ENCODE data around the gene MFSD6.

The MFSD6 gene

DNA sequence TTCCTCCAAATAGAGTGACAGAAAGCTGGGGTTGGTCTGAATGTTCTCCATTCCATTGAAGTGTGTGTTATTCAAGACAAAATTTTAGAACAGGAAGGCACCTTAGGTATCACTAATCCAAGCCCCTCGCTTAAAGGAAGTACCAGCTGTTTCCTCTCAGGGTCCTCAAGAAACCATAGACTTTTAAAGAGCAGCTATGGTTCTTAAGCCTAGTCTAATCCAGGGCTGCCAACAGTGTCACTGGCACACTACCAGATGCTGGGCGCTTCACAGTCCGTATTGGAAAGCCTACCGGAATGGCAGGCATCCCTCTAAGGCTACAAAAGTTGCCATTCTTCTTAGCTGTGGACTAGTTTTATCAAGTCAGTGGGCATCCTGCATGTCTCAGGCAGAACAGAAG is 124.4 kb downstream of the MFSD6 start:
- no peak for DNase-seq (ENCODE audit: low read depth)

DNA sequence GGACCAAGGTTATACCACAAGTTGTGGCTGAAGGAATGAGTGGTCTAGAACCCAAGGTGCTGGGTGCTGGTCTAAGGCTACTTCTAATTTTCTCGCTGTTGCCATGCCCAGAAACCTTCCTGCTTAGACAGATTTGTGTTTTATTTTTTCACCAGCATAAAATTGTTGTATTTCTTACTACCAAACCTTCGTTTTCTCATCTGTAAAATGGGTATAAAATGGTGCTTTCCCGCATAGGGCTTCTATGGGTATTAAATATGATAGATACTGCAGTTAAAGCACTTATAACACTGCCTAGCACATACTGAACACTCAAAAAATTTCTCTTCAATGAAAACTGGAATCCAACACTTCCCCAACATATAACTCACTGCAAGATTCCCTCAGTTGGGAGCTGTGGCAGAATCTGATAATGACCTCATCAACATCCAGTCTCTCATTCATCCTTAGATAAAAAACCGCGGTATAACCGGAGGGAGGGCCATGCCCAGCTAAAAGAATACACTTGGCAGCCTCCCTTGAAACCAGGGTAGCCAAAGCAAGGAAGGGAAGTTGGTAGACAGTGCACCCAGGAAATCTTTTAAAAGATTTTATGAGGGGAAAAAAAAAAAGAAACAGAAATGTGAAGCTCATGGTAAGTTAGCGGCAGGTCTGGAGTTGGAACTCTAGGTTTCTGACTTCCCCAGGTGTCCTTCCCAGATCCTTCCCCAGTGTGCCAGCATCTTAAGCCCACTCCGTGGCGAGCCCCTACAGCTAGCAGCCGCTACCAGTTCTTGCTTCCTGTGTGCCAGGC is 125.2 kb downstream of the MFSD6 start:
- no peak for DNase-seq (ENCODE audit: low read depth)

DNA sequence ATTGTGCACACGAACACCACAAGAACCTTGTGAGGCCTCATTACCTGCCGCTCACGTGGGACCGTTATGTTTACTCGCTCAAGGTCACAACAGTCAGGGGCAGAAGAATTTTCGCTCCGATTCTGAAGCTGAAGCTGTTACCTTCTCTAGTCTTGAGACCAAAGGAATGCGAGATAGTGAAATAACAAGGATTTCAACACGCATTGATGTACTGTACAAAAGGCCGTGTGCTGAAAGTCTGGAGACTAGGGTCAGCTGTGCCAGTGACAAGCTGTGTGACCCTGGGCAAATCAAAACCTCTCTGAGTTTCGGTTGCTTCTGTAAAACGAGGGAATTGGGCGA is 125.8 kb downstream of the MFSD6 start:
- DNase-seq (ENCODE audit: low read depth), result peak; percentile 40

DNA sequence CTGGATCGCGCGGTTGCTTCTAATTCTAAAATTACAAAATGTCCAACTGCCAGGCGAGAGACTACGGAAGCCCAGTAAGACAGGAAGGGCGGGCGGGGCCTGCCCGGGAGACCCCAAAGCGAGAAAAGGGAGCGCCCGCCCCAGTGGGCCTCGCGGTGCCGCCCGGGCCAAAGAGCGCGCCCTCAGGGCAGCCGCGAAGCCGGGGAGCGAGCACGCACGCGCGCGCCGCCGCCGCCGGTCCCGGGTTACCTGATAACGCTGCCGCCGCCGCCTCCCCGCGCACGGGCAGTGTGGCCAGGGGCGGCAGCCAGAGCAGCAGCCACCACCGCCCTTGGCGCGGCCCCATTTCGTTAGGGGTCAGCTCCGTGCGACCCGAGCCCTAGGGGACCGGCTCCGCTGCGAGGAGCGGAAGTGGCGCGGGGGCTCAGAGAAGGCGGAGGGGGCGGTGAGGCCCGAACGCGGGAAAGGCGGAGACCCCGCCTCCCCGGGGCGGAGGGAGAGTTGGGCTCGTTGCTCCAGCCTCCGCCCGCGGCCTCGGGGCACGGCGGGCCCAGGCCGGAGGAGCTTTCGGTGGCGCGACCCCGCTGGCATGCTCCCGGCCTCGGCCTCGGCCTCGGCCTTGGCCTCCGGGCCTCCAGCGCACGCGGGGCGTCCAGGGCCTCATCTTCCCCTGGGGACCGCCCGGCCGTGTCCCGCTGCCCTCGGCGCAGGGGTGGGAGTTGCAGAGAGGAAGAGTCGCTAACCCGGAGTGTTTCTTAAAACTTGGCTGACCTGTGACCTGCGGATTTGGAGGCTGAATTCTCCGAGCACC is 126.4 kb downstream of the MFSD6 start, which contains the start of gene NEMP2:
NEMP2 (minus strand) TSS at position 413 of the 811 bp plus-strand sequence; CDS start at position 346, 67 bp downstream.
- peak; percentile 77 for DNase-seq (ENCODE audit: low read depth)

DNA sequence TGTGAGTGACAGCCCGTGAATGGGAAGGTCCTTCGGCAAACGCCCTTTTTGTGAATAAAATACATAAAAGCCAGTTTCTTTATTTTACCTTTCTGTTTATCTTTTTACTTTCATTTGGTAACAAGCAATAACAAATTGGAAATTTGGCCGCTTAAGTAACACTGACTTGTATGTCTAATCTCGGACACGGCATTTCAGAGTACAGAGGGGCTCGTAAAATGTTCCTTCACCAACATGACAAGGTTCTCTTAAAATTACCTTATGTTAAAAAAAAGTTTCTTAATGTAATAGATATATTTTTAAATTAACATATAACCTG is 126.9 kb downstream of the MFSD6 start:
- DNase-seq (ENCODE audit: low read depth), result no peak

DNA sequence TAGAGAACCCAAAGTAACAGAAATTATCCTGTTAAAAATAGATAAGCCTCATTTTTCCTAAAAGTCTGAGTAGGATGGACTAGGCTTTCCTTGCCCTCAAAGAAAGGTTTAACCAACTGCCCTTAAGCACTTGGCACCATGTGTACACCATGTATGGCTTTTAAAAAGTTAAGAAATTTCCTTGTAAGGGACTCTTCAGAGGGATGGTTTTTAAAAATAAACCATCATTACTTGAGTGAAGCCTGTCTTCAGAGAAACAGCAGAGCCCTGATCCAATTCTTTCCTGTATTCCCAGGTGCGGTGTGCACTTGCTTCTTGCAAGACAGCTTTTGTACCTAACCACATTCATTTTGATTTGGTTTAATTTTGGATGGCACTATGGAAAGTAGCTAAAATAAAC is 127.4 kb downstream of the MFSD6 start:
- no peak for DNase-seq (ENCODE audit: low read depth)

DNA sequence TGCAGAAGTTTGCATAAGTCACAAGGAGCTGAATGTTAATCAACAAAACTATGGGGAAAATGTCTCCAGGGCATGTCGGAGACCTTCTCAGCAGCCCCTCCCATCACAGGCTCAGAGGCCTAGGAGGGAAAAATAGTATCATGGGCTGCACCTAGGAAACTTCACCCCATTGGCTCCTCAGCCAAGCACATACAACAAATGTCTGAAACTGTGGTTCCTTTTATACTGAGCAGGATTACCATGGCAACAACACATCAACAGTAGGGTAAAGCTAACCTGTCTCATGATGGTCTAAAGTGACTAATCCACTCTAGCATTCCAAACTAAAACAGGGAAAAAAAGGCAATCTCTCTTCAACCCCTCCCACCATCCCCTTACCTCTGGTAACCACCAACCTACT is 129.6 kb downstream of the MFSD6 start:
- no peak for DNase-seq (ENCODE audit: low read depth)

DNA sequence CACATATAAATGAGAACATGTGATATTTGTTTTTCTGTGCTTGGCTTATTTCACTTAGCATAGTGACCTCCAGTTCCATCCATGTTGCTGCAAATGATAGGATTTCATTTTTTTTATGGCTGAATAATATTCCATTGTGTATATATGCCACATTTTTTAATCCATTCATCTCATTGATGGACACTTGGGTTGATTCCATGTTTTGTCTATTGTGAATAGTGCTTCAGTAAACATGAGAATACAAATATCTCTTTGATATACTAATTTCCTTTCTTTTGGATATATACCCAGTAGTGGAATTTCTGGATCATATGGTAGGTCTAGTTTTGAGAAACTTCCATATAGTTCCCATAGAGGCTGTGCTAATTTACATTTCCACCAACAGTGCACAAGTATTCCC is 130.0 kb downstream of the MFSD6 start:
- DNase-seq (ENCODE audit: low read depth), result no peak

DNA sequence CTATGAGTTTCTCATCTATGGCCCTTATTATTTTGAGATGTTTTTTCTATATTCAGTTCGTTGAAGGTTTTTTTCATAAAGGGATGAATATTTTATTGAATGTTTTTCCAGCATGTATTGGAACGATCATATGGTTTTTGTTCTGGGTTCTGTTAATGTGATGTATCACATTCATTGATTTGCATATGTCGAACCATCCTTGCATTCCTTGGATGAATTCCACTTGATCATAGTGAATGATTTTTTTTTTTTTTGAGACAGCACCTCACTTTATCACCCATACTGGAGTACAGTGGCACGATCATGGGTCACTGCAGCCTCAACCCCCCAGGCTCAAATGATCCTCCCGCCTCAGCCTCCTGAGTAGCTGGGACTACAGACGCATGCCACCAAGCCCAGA is 131.9 kb downstream of the MFSD6 start:
- DNase-seq (ENCODE audit: low read depth), result no peak

DNA sequence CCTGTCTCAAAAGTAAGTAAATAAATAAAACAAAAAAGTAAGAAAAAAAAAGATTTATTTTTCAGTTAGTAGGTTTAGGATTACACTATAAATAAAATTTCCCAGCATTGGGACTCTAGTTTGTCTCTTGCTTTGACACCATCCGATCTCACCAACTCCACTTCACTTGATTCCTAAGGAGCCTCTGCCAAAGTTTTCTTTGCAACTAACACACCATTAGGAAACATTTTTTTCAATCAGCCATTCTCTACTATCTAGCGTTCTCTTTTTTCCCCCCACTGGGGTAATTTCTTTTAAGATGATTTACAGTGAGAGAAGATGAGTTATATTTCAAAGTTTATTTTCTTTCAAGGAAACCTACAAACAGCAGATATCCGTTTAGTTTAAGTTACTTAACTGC is 136.9 kb downstream of the MFSD6 start:
- no peak for DNase-seq (ENCODE audit: low read depth)

DNA sequence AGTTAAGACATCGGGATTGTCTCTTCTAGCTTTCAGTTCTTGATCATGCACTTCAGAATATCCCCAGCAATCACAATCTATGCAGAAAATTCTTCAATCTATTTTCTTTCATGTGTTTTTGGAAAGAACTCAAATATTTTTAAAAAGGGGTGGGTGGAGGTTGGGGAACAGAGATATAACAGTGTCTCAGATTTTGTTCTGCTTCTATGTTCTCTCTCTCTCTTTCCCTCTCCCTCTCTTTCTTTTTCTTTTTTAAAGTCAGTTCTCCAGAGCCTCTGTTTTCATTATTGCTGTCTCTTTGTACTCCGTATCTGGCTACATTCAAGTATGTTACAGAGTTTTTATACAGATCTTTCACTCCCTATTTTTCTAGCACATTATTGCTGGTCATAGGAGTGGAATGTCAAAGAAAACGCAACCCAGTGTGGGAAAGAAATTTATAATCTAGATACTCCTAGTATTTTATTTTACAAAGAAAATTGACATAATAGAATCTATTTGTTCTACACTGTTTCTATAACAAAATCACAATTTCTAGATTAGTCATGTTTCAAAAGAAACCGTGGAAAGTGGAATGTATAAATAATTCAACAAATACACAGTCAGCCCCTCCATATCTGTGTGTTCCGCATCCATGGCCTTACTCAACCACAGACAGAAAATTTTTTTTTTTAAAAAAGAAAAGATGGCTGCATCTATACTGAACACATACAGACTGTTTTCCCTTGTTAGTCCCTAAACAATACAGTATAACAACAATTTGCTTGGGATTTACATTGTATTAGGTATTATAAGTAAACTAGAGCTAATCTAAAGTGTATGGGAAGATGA is 137.6 kb downstream of the MFSD6 start:
- DNase-seq (ENCODE audit: low read depth), result no peak

DNA sequence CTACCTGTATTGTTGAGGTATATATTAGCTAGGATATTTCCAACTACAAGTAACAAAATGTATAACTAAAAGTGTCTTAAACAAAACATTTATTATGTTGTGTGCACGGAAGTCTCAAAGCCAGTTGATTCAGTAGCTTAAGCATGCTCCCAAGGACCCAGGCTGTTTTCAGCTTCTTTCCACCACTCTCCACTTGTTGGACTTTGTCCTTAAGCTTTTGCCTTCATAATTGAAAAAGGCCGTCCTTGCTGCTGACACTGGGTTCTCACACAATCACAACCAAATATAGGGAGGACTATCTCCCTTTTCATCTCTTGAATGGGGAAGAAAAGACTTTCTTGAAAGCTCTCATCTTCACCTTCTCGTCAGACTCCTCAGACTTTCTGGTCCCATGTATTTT is 138.6 kb downstream of the MFSD6 start:
- DNase-seq (ENCODE audit: low read depth), result no peak

DNA sequence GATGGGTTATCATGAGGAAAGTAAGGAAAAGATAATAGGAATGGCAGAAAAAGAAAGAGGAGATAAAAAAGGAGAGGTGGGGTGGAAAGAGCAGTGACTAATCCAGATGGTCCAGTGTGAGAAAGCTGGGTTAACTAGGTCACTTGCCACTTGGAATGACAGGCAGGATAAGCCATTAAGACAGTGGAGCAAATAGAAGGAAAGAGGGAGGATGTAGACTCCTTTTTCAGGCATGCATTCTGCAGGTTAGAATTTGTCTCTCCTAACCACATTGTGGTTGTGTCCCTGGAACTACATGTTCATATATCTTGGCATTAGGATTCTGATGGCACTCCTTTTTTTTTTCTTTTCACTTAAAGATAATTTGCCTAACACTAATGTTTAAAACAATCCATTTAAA is 139.7 kb downstream of the MFSD6 start:
- no peak for DNase-seq (ENCODE audit: low read depth)

DNA sequence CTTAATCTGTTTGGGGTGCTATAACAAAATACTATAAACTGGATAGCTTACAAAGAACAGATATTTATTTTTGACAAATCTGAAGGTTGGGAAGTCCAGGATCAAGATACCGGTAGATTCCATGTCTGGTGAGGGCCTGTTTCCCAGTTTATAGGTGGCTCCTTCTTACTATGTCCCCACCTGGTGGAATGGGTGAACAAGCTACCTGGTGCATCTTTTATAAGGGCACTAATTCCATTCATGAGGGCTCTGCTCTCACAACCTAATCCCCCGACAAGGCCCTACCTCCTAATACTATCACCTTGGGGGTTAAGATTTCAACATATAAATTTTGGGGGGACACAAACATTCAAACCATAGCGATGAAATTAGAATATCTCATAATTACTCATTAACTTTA is 142.0 kb downstream of the MFSD6 start:
- DNase-seq (ENCODE audit: low read depth), result no peak
